H9 (cell line): ENCODE results near the gene INSR. TPM values are rescaled to one million over a fixed set of nuclear protein-coding genes. Genes with fewer than 3 reads are reported as not detected.

Experiments
- DNase-seq: peaks from one replicate; pipeline ENCODE4 v3.0.0-alpha.2; 2017
- H2AFZ ChIP-seq: one replicate; pipeline ENCODE4 v1.6.1; 2013; ENCODE audit warnings: mild to moderate bottlenecking, low read length, control low read depth, moderate library complexity
- H2AK5ac ChIP-seq: 2 replicates; pipeline ENCODE4 v1.6.1; 2013; ENCODE audit warnings: low read length, control low read depth, mixed read lengths; ENCODE audit not compliant: insufficient read length
- H2BK120ac ChIP-seq: one replicate; pipeline ENCODE4 v1.6.1; 2013; ENCODE audit warnings: low read depth, mild to moderate bottlenecking, low read length, control low read depth, inconsistent platforms; ENCODE audit not compliant: poor library complexity, severe bottlenecking
- H2BK12ac ChIP-seq: 2 replicates; pipeline ENCODE4 v1.6.1; 2013; ENCODE audit warnings: low read length, control low read depth, mixed read lengths, low read depth; ENCODE audit not compliant: insufficient read length
- H2BK15ac ChIP-seq: 2 replicates; pipeline ENCODE4 v1.6.1; 2013; ENCODE audit warnings: low read depth, low read length, control low read depth
- H2BK20ac ChIP-seq: one replicate; pipeline ENCODE4 v1.6.1; 2013; ENCODE audit warnings: low read depth, mild to moderate bottlenecking, low read length, control low read depth, inconsistent platforms; ENCODE audit not compliant: poor library complexity, severe bottlenecking
- H2BK5ac ChIP-seq: 2 replicates; pipeline ENCODE4 v1.6.1; 2013; ENCODE audit warnings: low read length, control low read depth, mixed read lengths; ENCODE audit not compliant: insufficient read length
- H3K14ac ChIP-seq: 2 replicates; pipeline ENCODE4 v1.6.1; 2013; ENCODE audit warnings: low read length, control low read depth; ENCODE audit not compliant: insufficient read depth
- H3K18ac ChIP-seq: 2 replicates; pipeline ENCODE4 v1.6.1; 2013; ENCODE audit warnings: low read depth, mild to moderate bottlenecking, mixed read lengths, low read length, control low read depth; ENCODE audit not compliant: insufficient read length
- H3K23ac ChIP-seq: 2 replicates; pipeline ENCODE4 v1.6.1; 2013; ENCODE audit warnings: low read length, control low read depth, mixed read lengths, low read depth; ENCODE audit not compliant: insufficient read length
- H3K23me2 ChIP-seq: 2 replicates; pipeline ENCODE4 v1.6.1; 2013; ENCODE audit warnings: low read depth, mild to moderate bottlenecking, mixed read lengths, low read length, control low read depth; ENCODE audit not compliant: insufficient read length, poor library complexity, severe bottlenecking
- H3K27ac ChIP-seq: 2 replicates; pipeline ENCODE4 v1.5.1; 2013; ENCODE audit warnings: low read length, control low read depth, mixed read lengths, low read depth; ENCODE audit not compliant: insufficient read length
- H3K27me3 ChIP-seq: 2 replicates; pipeline ENCODE4 v1.6.1; 2013; ENCODE audit warnings: low read length, control low read depth, inconsistent platforms; ENCODE audit not compliant: insufficient read depth
- H3K4ac ChIP-seq: 2 replicates; pipeline ENCODE4 v1.6.1; 2013; ENCODE audit warnings: low read depth, mild to moderate bottlenecking, control low read depth, inconsistent platforms, low read length, moderate library complexity
- H3K4me1 ChIP-seq: 2 replicates; pipeline ENCODE4 v1.6.1; 2013; ENCODE audit warnings: low read length, control low read depth, inconsistent platforms; ENCODE audit not compliant: insufficient read depth
- H3K4me2 ChIP-seq: 2 replicates; pipeline ENCODE4 v1.6.1; 2013; ENCODE audit warnings: low read length, control low read depth, mixed read lengths; ENCODE audit not compliant: insufficient read length, insufficient read depth
- H3K56ac ChIP-seq: 2 replicates; pipeline ENCODE4 v1.6.1; 2013; ENCODE audit warnings: low read depth, mild to moderate bottlenecking, mixed read lengths, low read length, control low read depth; ENCODE audit not compliant: insufficient read length
- H3K79me1 ChIP-seq: 2 replicates; pipeline ENCODE4 v1.6.1; 2013; ENCODE audit warnings: low read depth, mild to moderate bottlenecking, moderate library complexity, low read length, control low read depth, inconsistent platforms; ENCODE audit not compliant: insufficient read depth, poor library complexity, severe bottlenecking
- H3K79me2 ChIP-seq: 2 replicates; pipeline ENCODE4 v1.6.1; 2013; ENCODE audit warnings: low read length, control low read depth, inconsistent platforms; ENCODE audit not compliant: insufficient read depth
- H3K9ac ChIP-seq: 2 replicates; pipeline ENCODE4 v1.6.1; 2013; ENCODE audit warnings: low read length, control low read depth, mixed read lengths; ENCODE audit not compliant: insufficient read length; ENCODE audit errors: extremely low read depth
- H3K9me3 ChIP-seq: one replicate; pipeline ENCODE4 v1.6.1; 2013; ENCODE audit warnings: low read depth, low read length, inconsistent platforms; ENCODE audit not compliant: control insufficient read depth
- H3T11ph ChIP-seq: one replicate; pipeline ENCODE4 v1.6.1; 2013; ENCODE audit warnings: mild to moderate bottlenecking, low read length, control low read depth, inconsistent platforms
- H4K20me1 ChIP-seq: one replicate; pipeline ENCODE4 v1.6.1; 2013; ENCODE audit not compliant: control insufficient read depth, insufficient read length, insufficient read depth
- H4K5ac ChIP-seq: 2 replicates; pipeline ENCODE4 v1.6.1; 2013; ENCODE audit warnings: low read depth, mild to moderate bottlenecking, mixed read lengths, low read length, control low read depth; ENCODE audit not compliant: insufficient read length
- H4K8ac ChIP-seq: replicated peaks from 2 replicates; pipeline ENCODE4 v1.6.1; 2013; ENCODE audit warnings: low read length, control low read depth, mixed read lengths, low read depth; ENCODE audit not compliant: insufficient read length
- H4K91ac ChIP-seq: 2 replicates; pipeline ENCODE4 v1.6.1; 2013; ENCODE audit warnings: low read depth, mild to moderate bottlenecking, moderate library complexity, mixed read lengths, low read length, control low read depth; ENCODE audit not compliant: insufficient read length
- H3K27ac Mint-ChIP-seq, 3 experiments: 2 replicates in 2 of 3; 3 replicates in 1 of 3; pipeline ENCODE4 v1.8.0; 2020 to 2021; ENCODE audit warnings: mixed read lengths in 3 of 3, mild to moderate bottlenecking in 1 of 3, moderate library complexity in 1 of 3
- H3K27me3 Mint-ChIP-seq: 2 replicates; pipeline ENCODE4 v1.8.0; 2021; ENCODE audit warnings: low read depth, mild to moderate bottlenecking, moderate library complexity, mixed read lengths
- H3K36me3 Mint-ChIP-seq, 3 experiments: 2 replicates in 2 of 3; 3 replicates in 1 of 3; pipeline ENCODE4 v1.8.0; 2020 to 2021; ENCODE audit warnings: low read depth in 3 of 3, mixed read lengths in 3 of 3; ENCODE audit not compliant: insufficient read depth in 1 of 3
- H3K4me1 Mint-ChIP-seq, 2 experiments: 2 replicates each; pipeline ENCODE4 v1.8.0; 2020; ENCODE audit warnings: mixed read lengths in 2 of 2
- H3K4me3 Mint-ChIP-seq, 2 experiments: 2 replicates in 1 of 2; 3 replicates in 1 of 2; pipeline ENCODE4 v1.8.0; 2020 to 2021; ENCODE audit warnings: mild to moderate bottlenecking in 2 of 2, mixed read lengths in 2 of 2, moderate library complexity in 1 of 2
- H3K9me3 Mint-ChIP-seq, 2 experiments: 2 replicates in 1 of 2; 3 replicates in 1 of 2; pipeline ENCODE4 v1.8.0; 2020; ENCODE audit warnings: mild to moderate bottlenecking in 2 of 2, mixed read lengths in 2 of 2, moderate library complexity in 1 of 2
- CTCF ChIP-seq: fragments of 200-600 bp; sonication (generic); conservative IDR thresholded peaks from 3 replicates; pipeline ENCODE4 v1.8.0; 2021; ENCODE audit warnings: antibody characterized with exemption, mild to moderate bottlenecking
- WGBS: extraction: QIAGEN DNeasy Blood & Tissue Kit; methylation state at CpG from one replicate; pipeline ENCODE4 v1.1.7; 2013; ENCODE audit warnings: missing lambda C conversion rate, low lambda C conversion rate, mixed read lengths; ENCODE audit not compliant: insufficient read length; ENCODE audit errors: extremely low coverage; 5-methylcytosine and 5-hydroxymethylcytosine counted together
- total RNA-seq: library from RNA; stranded (reverse); gene quantifications from 2 replicates; pipeline ENCODE4 v1.2.1, GENCODE V29; 2021

INSR gene
- total RNA-seq, 1 experiment from 2014 or later: 39.8 TPM

GRCh38 chr19:7236153-7236552 lies 58.1 kb downstream of the INSR start:
- WGBS: no CpG with 5 or more reads among the region's 5 CpGs
- H2BK120ac ChIP-seq: no peak overlapping the region
- no peaks in the 10 kb centered on the region for H3K23me2 ChIP-seq
- TF ChIP-seq CTCF: no peak
- no peak overlapping the region for H3K4ac ChIP-seq
- H3K4me2 ChIP-seq: no peak overlapping the region
- no peak overlapping the region for H4K8ac ChIP-seq
- H3K27ac ChIP-seq: no peak overlapping the region
- no peak overlapping the region for H3K14ac ChIP-seq
- no peak for DNase-seq
- H4K20me1 ChIP-seq: no peaks in the 10 kb centered on the region
- no peak overlapping the region for H3K18ac ChIP-seq
- no peak overlapping the region for H3K56ac ChIP-seq
- no peaks in the 10 kb centered on the region for H3K4me1 ChIP-seq
- H3K36me3 Mint-ChIP-seq: peaks cover 3 to 14% (median 6%) of the 10 kb centered on the region in 3 experiments; a peak in 6 of 7 replicates
- no peak overlapping the region for H2BK15ac ChIP-seq
- H3K9ac ChIP-seq: no peak overlapping the region
- H2AK5ac ChIP-seq: no peak overlapping the region
- no peak overlapping the region for H4K91ac ChIP-seq
- no peaks in the 10 kb centered on the region for H3K27me3 Mint-ChIP-seq
- no peak overlapping the region for H3K27ac Mint-ChIP-seq
- no peak overlapping the region for H3K4me3 Mint-ChIP-seq
- no peaks in the 10 kb centered on the region for H3K79me2 ChIP-seq
- H3T11ph ChIP-seq: no peak overlapping the region
- H3K23ac ChIP-seq: no peak overlapping the region
- no peak overlapping the region for H4K5ac ChIP-seq
- no peak overlapping the region for H2AFZ ChIP-seq
- H3K27me3 ChIP-seq: no peaks in the 10 kb centered on the region
- H3K79me1 ChIP-seq: peaks cover 3% of the 10 kb centered on the region
- H2BK20ac ChIP-seq: no peak overlapping the region
- peaks cover 7% of the 10 kb centered on the region for H3K9me3 ChIP-seq
- no peaks in the 10 kb centered on the region for H3K4me1 Mint-ChIP-seq
- H3K9me3 Mint-ChIP-seq: peaks cover 12 to 18% of the 10 kb centered on the region in 2 experiments
- H2BK12ac ChIP-seq: no peak overlapping the region
- no peak overlapping the region for H2BK5ac ChIP-seq
